Fibroblast of lung (primary cell): ENCODE data around the gene MAP3K9.

ENCODE experiments used
- CTCF ChIP-seq, 2 donors: IDR thresholded peaks in 1 of 2; conservative IDR thresholded peaks in 1 of 2; 1 replicate in 1 of 2; 2 replicates in 1 of 2; pipeline ENCODE4 v1.5.1; 2011 to 2012; ENCODE audit warnings: low read length in 2 of 2, control low read depth in 1 of 2, inconsistent platforms in 1 of 2, low read depth in 1 of 2, mild to moderate bottlenecking in 1 of 2
- EZH2 ChIP-seq: IDR thresholded peaks from 2 replicates; pipeline ENCODE4 v1.5.1; 2012; ENCODE audit warnings: low read length, control low read depth, mild to moderate bottlenecking; ENCODE audit errors: missing control alignments

- TF ChIP-seq EZH2 (no peak), CTCF (conservative IDR thresholded peaks at IDR 0.05 in 1 of 2, IDR thresholded peaks at IDR 0.05 in 1 of 2; ENCODE audit: low read depth in 1 of 2, low read length in 2 of 2) (no peak)
Measured at GRCh38 chr14:70788898-70789297, 20.4 kb downstream of the MAP3K9 start.
